Natural killer cell (primary cell): Measurements from ENCODE around the gene EZR. TPM values are rescaled to one million over a fixed set of nuclear protein-coding genes. Genes with fewer than 3 reads are reported as not detected.
A peak's percentile ranks its signal among the peaks of the same experiment; 100 is the strongest.

Experiments
- ATAC-seq, 3 donors: fragments of 150-1000 bp in 2 of 3; fragments of 200-7000 bp in 1 of 3; cut with Tn5 transposase; 1 replicate in 1 of 3; 2 replicates in 2 of 3; pipeline ENCODE4 v1.10.0; 2021; ENCODE audit warnings: mild to moderate bottlenecking in 2 of 3, moderate library complexity in 2 of 3
- DNase-seq, 2 donors: peaks; one replicate each; pipeline versions ENCODE4 v3.0.0 to v3.0.0-alpha.2; 2013 to 2021; ENCODE audit warnings: mixed read lengths in 1 of 2
- H3K27ac ChIP-seq: one replicate; pipeline ENCODE4 v1.5.1; 2013; ENCODE audit warnings: mild to moderate bottlenecking, low read length
- H3K27me3 ChIP-seq: one replicate; pipeline ENCODE4 v1.6.1; 2013; ENCODE audit warnings: low read length; ENCODE audit not compliant: control insufficient read depth, insufficient read depth
- H3K36me3 ChIP-seq: one replicate; pipeline ENCODE4 v1.6.1; 2013; ENCODE audit warnings: low read length; ENCODE audit not compliant: control insufficient read depth, insufficient read depth
- H3K4me1 ChIP-seq: one replicate; pipeline ENCODE4 v1.6.1; 2013; ENCODE audit warnings: low read length; ENCODE audit not compliant: control insufficient read depth, insufficient read depth
- H3K4me3 ChIP-seq: one replicate; pipeline ENCODE4 v1.5.1; 2013; ENCODE audit warnings: low read length
- H3K9me3 ChIP-seq: one replicate; pipeline ENCODE4 v1.6.1; 2013; ENCODE audit warnings: low read length; ENCODE audit not compliant: control insufficient read depth, insufficient read depth
- H3K27ac Mint-ChIP-seq, 2 donors: one replicate each; pipeline ENCODE4 v1.8.0; 2022; ENCODE audit warnings: mild to moderate bottlenecking in 2 of 2, mixed read lengths in 2 of 2, moderate library complexity in 1 of 2
- H3K27me3 Mint-ChIP-seq, 2 donors: one replicate each; pipeline ENCODE4 v1.8.0; 2022; ENCODE audit warnings: low read depth in 2 of 2, mixed read lengths in 2 of 2
- H3K36me3 Mint-ChIP-seq: one replicate; pipeline ENCODE4 v1.8.0; 2022; ENCODE audit warnings: mixed read lengths
- H3K4me1 Mint-ChIP-seq, 2 donors: one replicate each; pipeline ENCODE4 v1.8.0; 2022; ENCODE audit warnings: mixed read lengths in 2 of 2
- H3K4me3 Mint-ChIP-seq: one replicate; pipeline ENCODE4 v1.8.0; 2022; ENCODE audit warnings: mild to moderate bottlenecking, moderate library complexity, mixed read lengths
- H3K9me3 Mint-ChIP-seq, 2 donors: one replicate each; pipeline ENCODE4 v1.8.0; 2022; ENCODE audit warnings: mixed read lengths in 2 of 2
- CTCF ChIP-seq: fragments of 200-600 bp; IDR thresholded peaks from one replicate; pipeline ENCODE4 v1.8.0; 2022; ENCODE audit warnings: antibody characterized with exemption
- WGBS: methylation state at CpG from one replicate; pipeline ENCODE4 v1.1.7; 2013; ENCODE audit warnings: missing lambda C conversion rate; ENCODE audit not compliant: insufficient coverage; 5-methylcytosine and 5-hydroxymethylcytosine counted together
- intact Hi-C: fragments of 100-400 bp; cut with micrococcal nuclease; formaldehyde crosslinking; loops from one replicate; pipeline ENCODE4 v1.14.2; 2022
- total RNA-seq, 4 donors: library from RNA; stranded (reverse); fragments of 120-200 nt in 1 of 4; gene quantifications; one replicate each; pipeline versions ENCODE4 v1.2.3 to v1.2.4, GENCODE V29; 2013 to 2022

EZR gene
- total RNA-seq, 3 donors from 2014 or later (not counting 1 experiment from before 2014, with no cell fraction given) = 119 to 157 (median 133) TPM

GRCh38 chr6:158767709-158768108 is 51.5 kb downstream of the EZR start:
- no peak overlapping the region for H3K4me3 Mint-ChIP-seq
- ATAC-seq (no peak), DNase-seq (no peak)
- Histone ChIP-seq H3K27me3 (no peaks in the 10 kb centered on the region), H3K27ac (no peak overlapping the region), H3K4me1 (peaks cover 12% of the 10 kb centered on the region), H3K36me3 (peaks cover 96% of the 10 kb centered on the region), H3K9me3 (no peaks in the 10 kb centered on the region), H3K4me3 (no peak overlapping the region)
- intact Hi-C loops = no loop called here
- no peaks in the 10 kb centered on the region for H3K9me3 Mint-ChIP-seq
- no peak for TF ChIP-seq CTCF
- peak overlapping the region; percentile 47 to 84 for H3K27ac Mint-ChIP-seq
- WGBS = 92% methylated on average over 4 of the region's 6 CpGs
- peaks cover 22 to 34% of the 10 kb centered on the region in 2 donors for H3K4me1 Mint-ChIP-seq
- no peaks in the 10 kb centered on the region for H3K27me3 Mint-ChIP-seq
- H3K36me3 Mint-ChIP-seq = peaks cover 32% of the 10 kb centered on the region

- Mint-ChIP-seq H3K4me1 (peaks cover 15 to 26% of the 10 kb centered on the region in 2 donors), H3K9me3 (no peaks in the 10 kb centered on the region), H3K27ac (peak overlapping the region; percentile 47 to 50), H3K36me3 (peaks cover 41% of the 10 kb centered on the region), H3K27me3 (no peaks in the 10 kb centered on the region), H3K4me3 (no peak overlapping the region)
- H3K36me3 ChIP-seq = peaks cover 94% of the 10 kb centered on the region
- DNase-seq (peak in 1 of 2 donors; percentile 27), ATAC-seq (no peak)
- no peaks in the 10 kb centered on the region for H3K9me3 ChIP-seq
- intact Hi-C loops = no loop called here
- 94% methylated on average over 38 of the region's 38 CpGs for WGBS
- H3K4me3 ChIP-seq = no peak overlapping the region
- no peaks in the 10 kb centered on the region for H3K27me3 ChIP-seq
- no peak overlapping the region for H3K27ac ChIP-seq
- peaks cover 4% of the 10 kb centered on the region for H3K4me1 ChIP-seq
- TF ChIP-seq CTCF = no peak
Observed at GRCh38 chr6:158766621-158767455, 52.3 kb downstream of the EZR start.

- no peak for TF ChIP-seq CTCF
- H3K4me1 Mint-ChIP-seq = peaks cover 6 to 13% of the 10 kb centered on the region in 2 donors
- no peaks in the 10 kb centered on the region for H3K4me1 ChIP-seq
- no peak overlapping the region for H3K4me3 Mint-ChIP-seq
- no peak overlapping the region for H3K4me3 ChIP-seq
- peaks cover 34% of the 10 kb centered on the region for H3K36me3 Mint-ChIP-seq
- peak overlapping the region in 1 of 2 donors; percentile 22 for H3K27ac Mint-ChIP-seq
- H3K27me3 Mint-ChIP-seq = no peaks in the 10 kb centered on the region
- no peaks in the 10 kb centered on the region for H3K9me3 ChIP-seq
- H3K9me3 Mint-ChIP-seq = no peaks in the 10 kb centered on the region
- no peak for DNase-seq
- no peak overlapping the region for H3K27ac ChIP-seq
- 92% methylated on average over 12 of the region's 13 CpGs for WGBS
- peaks cover 91% of the 10 kb centered on the region for H3K36me3 ChIP-seq
- no peak for ATAC-seq
- H3K27me3 ChIP-seq = no peaks in the 10 kb centered on the region
- intact Hi-C loops = no loop called here
Observed at GRCh38 chr6:158765499-158766068, 53.6 kb downstream of the EZR start.
